Prostate gland (tissue), 2 donors: ENCODE results near the gene SLC8A3. TPM values are rescaled to one million over a fixed set of nuclear protein-coding genes. Genes with fewer than 3 reads are reported as not detected.
A peak's percentile ranks its signal among the peaks of the same experiment; 100 is the strongest.
"Not testable (repeated sequence)": the region's sequence is repeated elsewhere in the genome, so short reads cannot be mapped to it uniquely, and the experiment has no call there.

Experiments
- DNase-seq: peaks from one replicate; pipeline ENCODE4 v3.0.0-alpha.2; 2019; ENCODE audit warnings: low spot score
- H3K27ac ChIP-seq, 2 donors: fragments of 200-600 bp; sonication (generic); 2 replicates each; pipeline ENCODE4 v1.5.1; 2017 to 2019
- H3K27me3 ChIP-seq: fragments of 200-600 bp; sonication (generic); replicated peaks from 2 replicates; pipeline ENCODE4 v1.5.1; 2019; ENCODE audit not compliant: insufficient read depth
- H3K36me3 ChIP-seq, 2 donors: fragments of 200-600 bp; sonication (generic); 1 replicate in 1 of 2; 2 replicates in 1 of 2; pipeline versions ENCODE4 v1.5.1 to v1.8.1; 2017 to 2019
- H3K4me1 ChIP-seq: fragments of 200-600 bp; sonication (generic); replicated peaks from 2 replicates; pipeline ENCODE4 v1.5.1; 2019
- H3K4me3 ChIP-seq, 2 donors: fragments of 200-600 bp; sonication (generic); 2 replicates each; pipeline ENCODE4 v1.5.1; 2017 to 2019
- H3K9me3 ChIP-seq: fragments of 200-600 bp; sonication (generic); 2 replicates; pipeline ENCODE4 v1.5.1; 2017
- CTCF ChIP-seq, 4 experiments: fragments of 200-600 bp in 2 of 4; fragments of 450-650 bp in 2 of 4; sonication (generic) in 2 of 4; IDR thresholded peaks; 1 replicate in 3 of 4; 2 replicates in 1 of 4; pipeline ENCODE4 v1.5.1; 2016 to 2019; ENCODE audit warnings: antibody characterized with exemption in 4 of 4, mild to moderate bottlenecking in 2 of 4, moderate library complexity in 2 of 4
- POLR2A ChIP-seq: fragments of 450-650 bp; IDR thresholded peaks from one replicate; pipeline ENCODE4 v1.6.1; 2016; ENCODE audit warnings: antibody characterized with exemption, mild to moderate bottlenecking
- POLR2AphosphoS5 ChIP-seq: sonication (generic); formaldehyde crosslinking; IDR thresholded peaks from one replicate; pipeline ENCODE4 v1.6.1; 2017; ENCODE audit warnings: antibody characterized with exemption
- WGBS: methylation state at CpG from one replicate; pipeline ENCODE4 v1.1.5; 2018; 5-methylcytosine and 5-hydroxymethylcytosine counted together
- intact Hi-C: fragments of 100-400 bp; cut with DNase I; formaldehyde crosslinking; loops from one replicate; pipeline ENCODE4 v1.14.2; 2022
- total RNA-seq, 2 donors: library from RNA; depleted of rRNA; stranded (reverse); fragments of >200 nt; gene quantifications; one replicate each; pipeline ENCODE4 v1.1.0, GENCODE V29; 2016

Gene SLC8A3
- under 1 TPM; 0.62 to 0.77 TPM for total RNA-seq

- no peaks in the 10 kb centered on the region for H3K36me3 ChIP-seq
- TF ChIP-seq POLR2AphosphoS5 (no peak), POLR2A (no peak), CTCF (IDR thresholded peaks at IDR 0.05) (no peak)
- no peaks in the 10 kb centered on the region for H3K4me1 ChIP-seq
- no peaks in the 10 kb centered on the region for H3K9me3 ChIP-seq
- peak; percentile 20 for DNase-seq
- peaks cover 3% of the 10 kb centered on the region for H3K27me3 ChIP-seq
- H3K27ac ChIP-seq, result no peak within 1 kb of the TSS
- intact Hi-C loops, result no loop called here
- WGBS, result under 1% methylated on average over 57 of the region's 83 CpGs
- H3K4me3 ChIP-seq, result peak within 1 kb of the TSS; percentile 18 to 35
Measured at GRCh38 chr14:70188659-70189455, at the start of gene SLC8A3. SLC8A3 (minus strand) TSS chr14:70188951; CDS start chr14:70168422, 20,529 bp downstream.

- H3K4me3 ChIP-seq, result no peak overlapping the region
- no peaks in the 10 kb centered on the region for H3K36me3 ChIP-seq
- H3K9me3 ChIP-seq, result no peaks in the 10 kb centered on the region
- H3K27ac ChIP-seq, result no peak overlapping the region
- 54% methylated on average over 3 of the region's 3 CpGs for WGBS
- TF ChIP-seq CTCF (IDR thresholded peaks at IDR 0.05), result no peak
- TF ChIP-seq POLR2AphosphoS5, result no peak
- no peak for TF ChIP-seq POLR2A
- DNase-seq, result no peak
- H3K27me3 ChIP-seq, result no peaks in the 10 kb centered on the region
- no peaks in the 10 kb centered on the region for H3K4me1 ChIP-seq
- intact Hi-C loops, result no loop called here
Measured at GRCh38 chr14:70237710-70238109, 49.0 kb upstream of the SLC8A3 start.

- H3K36me3 ChIP-seq, result no peaks in the 10 kb centered on the region
- no peak overlapping the region for H3K27ac ChIP-seq
- H3K4me1 ChIP-seq, result no peaks in the 10 kb centered on the region
- no peaks in the 10 kb centered on the region for H3K9me3 ChIP-seq
- no peak overlapping the region for H3K4me3 ChIP-seq
- no peaks in the 10 kb centered on the region for H3K27me3 ChIP-seq
- TF ChIP-seq CTCF (IDR thresholded peaks at IDR 0.05) (no peak), POLR2AphosphoS5 (no peak), POLR2A (no peak)
- intact Hi-C loops, result no loop called here
- DNase-seq, result no peak
- 93% methylated on average over 58 of the region's 61 CpGs for WGBS
Measured at GRCh38 chr14:70234066-70234950, 45.6 kb upstream of the SLC8A3 start.

GRCh38 chr14:70231756-70232544, 43.2 kb upstream of the SLC8A3 start:
- H3K36me3 ChIP-seq, H3K4me3 ChIP-seq, intact Hi-C loops, H3K27ac ChIP-seq, H3K27me3 ChIP-seq, H3K4me1 ChIP-seq, DNase-seq, H3K9me3 ChIP-seq: not testable (repeated sequence)
- 81% methylated on average over 14 of the region's 14 CpGs for WGBS

GRCh38 chr14:70229877-70230640, 41.3 kb upstream of the SLC8A3 start:
- intact Hi-C loops, H3K4me3 ChIP-seq, H3K36me3 ChIP-seq, DNase-seq, H3K9me3 ChIP-seq, H3K4me1 ChIP-seq, H3K27ac ChIP-seq, H3K27me3 ChIP-seq: not testable (repeated sequence)
- 74% methylated on average over 9 of the region's 9 CpGs for WGBS
